ENCODE results near the gene ZNF837. TPM values are rescaled to one million over a fixed set of nuclear protein-coding genes. Genes with fewer than 3 reads are reported as not detected.
A peak's percentile ranks its signal among the peaks of the same experiment; 100 is the strongest.

The ZNF837 gene
- total and polyA plus RNA-seq, 2 of the 13 experiments (the other 11 are each of a cell fraction or from before 2014, with no cell fraction given) = 0.29 to 1.3 TPM

DNA sequence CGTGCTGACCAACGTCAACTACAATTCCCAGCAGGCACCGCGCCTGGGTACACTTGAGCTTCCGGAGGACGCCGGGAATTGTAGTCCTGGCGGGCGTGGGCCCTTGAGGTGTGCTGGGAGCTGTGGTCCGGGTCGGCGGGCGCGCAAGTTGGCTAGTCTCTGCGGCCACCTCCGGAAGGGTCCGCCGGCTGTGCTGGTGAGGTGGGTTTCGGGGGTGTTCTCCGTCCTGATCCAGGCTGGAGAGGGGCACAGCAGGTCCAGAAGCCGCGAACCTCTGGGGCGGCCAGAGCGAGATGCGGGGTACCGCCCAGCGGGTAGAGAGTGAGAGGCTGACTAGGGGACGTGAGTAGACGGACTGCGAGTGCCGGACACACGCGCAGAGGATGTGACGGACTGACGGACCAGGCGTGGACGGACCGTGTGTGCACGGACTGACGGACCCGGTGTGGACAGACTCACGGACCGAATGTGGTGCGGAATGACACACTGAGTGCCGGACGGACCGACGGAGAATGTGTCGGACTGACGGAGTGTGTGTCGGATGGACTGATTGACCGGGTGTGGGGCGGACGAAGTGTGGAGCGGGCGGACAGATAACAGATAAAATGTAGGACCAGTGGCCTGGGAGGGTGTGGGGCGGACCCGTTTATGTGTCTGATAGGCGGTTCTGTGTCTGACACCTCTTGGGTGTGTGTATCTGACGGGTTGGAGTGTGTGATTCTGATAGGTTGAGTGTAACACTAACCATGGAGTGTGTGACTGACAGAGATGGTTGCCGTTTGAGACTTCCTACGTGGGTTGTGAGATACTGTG lies 53.7 kb downstream of the ZNF837 start, which contains the start of gene ZSCAN22 (continued):
- TF ChIP-seq ZNF225 (CRISPR knock-in tag; IDR thresholded peaks at IDR 0.05) = 0 out of 2 replicates have a peak, but pooled peaks have one; percentile 63
- TF ChIP-seq ZNF337 (CRISPR knock-in tag; IDR thresholded peaks at IDR 0.05; ENCODE audit: borderline replicate concordance, low read depth) = peak; percentile 65; the same call in 1 of the 2 replicates
- peak; percentile 61; the same call in 1 of the 2 replicates for TF ChIP-seq ETV5 (CRISPR knock-in tag; IDR thresholded peaks at IDR 0.05; ENCODE audit: borderline replicate concordance)
- peak; percentile 71; the same call in 1 of the 2 replicates for TF ChIP-seq ZNF264 (CRISPR knock-in tag; IDR thresholded peaks at IDR 0.05)
- peak; percentile 60 for TF ChIP-seq ZNF883 (CRISPR knock-in tag; IDR thresholded peaks at IDR 0.05; ENCODE audit: not compliant biosample characterization)
- TF ChIP-seq ZNF616 (CRISPR knock-in tag; IDR thresholded peaks at IDR 0.05; ENCODE audit: low read depth) = no peak; the same call in 1 of the 2 replicates
- TF ChIP-seq, protein P1, sequence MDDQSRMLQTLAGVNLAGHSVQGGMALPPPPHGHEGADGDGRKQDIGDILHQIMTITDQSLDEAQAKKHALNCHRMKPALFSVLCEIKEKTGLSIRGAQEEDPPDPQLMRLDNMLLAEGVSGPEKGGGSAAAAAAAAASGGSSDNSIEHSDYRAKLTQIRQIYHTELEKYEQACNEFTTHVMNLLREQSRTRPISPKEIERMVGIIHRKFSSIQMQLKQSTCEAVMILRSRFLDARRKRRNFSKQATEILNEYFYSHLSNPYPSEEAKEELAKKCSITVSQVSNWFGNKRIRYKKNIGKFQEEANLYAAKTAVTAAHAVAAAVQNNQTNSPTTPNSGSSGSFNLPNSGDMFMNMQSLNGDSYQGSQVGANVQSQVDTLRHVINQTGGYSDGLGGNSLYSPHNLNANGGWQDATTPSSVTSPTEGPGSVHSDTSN (CRISPR knock-in tag; IDR thresholded peaks at IDR 0.05; ENCODE audit: borderline replicate concordance) = no peak
- TF ChIP-seq, protein P2, sequence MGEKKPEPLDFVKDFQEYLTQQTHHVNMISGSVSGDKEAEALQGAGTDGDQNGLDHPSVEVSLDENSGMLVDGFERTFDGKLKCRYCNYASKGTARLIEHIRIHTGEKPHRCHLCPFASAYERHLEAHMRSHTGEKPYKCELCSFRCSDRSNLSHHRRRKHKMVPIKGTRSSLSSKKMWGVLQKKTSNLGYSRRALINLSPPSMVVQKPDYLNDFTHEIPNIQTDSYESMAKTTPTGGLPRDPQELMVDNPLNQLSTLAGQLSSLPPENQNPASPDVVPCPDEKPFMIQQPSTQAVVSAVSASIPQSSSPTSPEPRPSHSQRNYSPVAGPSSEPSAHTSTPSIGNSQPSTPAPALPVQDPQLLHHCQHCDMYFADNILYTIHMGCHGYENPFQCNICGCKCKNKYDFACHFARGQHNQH (CRISPR knock-in tag; IDR thresholded peaks at IDR 0.05) = peak; percentile 57; the same call in 1 of the 2 replicates
- peak; percentile 68; the same call in 1 of the 2 replicates for TF ChIP-seq ZNF12 (CRISPR knock-in tag; IDR thresholded peaks at IDR 0.05)
- no peak for TF ChIP-seq U2AF1 (optimal IDR thresholded peaks at IDR 0.05; ENCODE audit: low read depth, low read length)
- TF ChIP-seq, protein P3, sequence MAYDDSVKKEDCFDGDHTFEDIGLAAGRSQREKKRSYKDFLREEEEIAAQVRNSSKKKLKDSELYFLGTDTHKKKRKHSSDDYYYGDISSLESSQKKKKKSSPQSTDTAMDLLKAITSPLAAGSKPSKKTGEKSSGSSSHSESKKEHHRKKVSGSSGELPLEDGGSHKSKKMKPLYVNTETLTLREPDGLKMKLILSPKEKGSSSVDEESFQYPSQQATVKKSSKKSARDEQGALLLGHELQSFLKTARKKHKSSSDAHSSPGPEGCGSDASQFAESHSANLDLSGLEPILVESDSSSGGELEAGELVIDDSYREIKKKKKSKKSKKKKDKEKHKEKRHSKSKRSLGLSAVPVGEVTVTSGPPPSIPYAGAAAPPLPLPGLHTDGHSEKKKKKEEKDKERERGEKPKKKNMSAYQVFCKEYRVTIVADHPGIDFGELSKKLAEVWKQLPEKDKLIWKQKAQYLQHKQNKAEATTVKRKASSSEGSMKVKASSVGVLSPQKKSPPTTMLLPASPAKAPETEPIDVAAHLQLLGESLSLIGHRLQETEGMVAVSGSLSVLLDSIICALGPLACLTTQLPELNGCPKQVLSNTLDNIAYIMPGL (CRISPR knock-in tag; IDR thresholded peaks at IDR 0.05; ENCODE audit: borderline replicate concordance in 1 of 2, low read depth in 1 of 2) = peak; percentile 80 to 90
- TF ChIP-seq SPEN (CRISPR knock-in tag; IDR thresholded peaks at IDR 0.05; ENCODE audit: low read depth) = peak; percentile 93
- no peak for TF ChIP-seq SYNCRIP (IDR thresholded peaks at IDR 0.05; ENCODE audit: insufficient read depth, low read depth, low read length)
- no peak; the same call in 1 of the 2 replicates for TF ChIP-seq ZNF326 (CRISPR knock-in tag; IDR thresholded peaks at IDR 0.05; ENCODE audit: borderline replicate concordance)
- peak; percentile 59; the same call in 1 of the 2 replicates for TF ChIP-seq FOXJ3 (CRISPR knock-in tag; IDR thresholded peaks at IDR 0.05; ENCODE audit: borderline replicate concordance)
- TF ChIP-seq ZNF224 (CRISPR knock-in tag; IDR thresholded peaks at IDR 0.05) = peak; percentile 73; the same call in 1 of the 2 replicates
- TF ChIP-seq, protein P4, sequence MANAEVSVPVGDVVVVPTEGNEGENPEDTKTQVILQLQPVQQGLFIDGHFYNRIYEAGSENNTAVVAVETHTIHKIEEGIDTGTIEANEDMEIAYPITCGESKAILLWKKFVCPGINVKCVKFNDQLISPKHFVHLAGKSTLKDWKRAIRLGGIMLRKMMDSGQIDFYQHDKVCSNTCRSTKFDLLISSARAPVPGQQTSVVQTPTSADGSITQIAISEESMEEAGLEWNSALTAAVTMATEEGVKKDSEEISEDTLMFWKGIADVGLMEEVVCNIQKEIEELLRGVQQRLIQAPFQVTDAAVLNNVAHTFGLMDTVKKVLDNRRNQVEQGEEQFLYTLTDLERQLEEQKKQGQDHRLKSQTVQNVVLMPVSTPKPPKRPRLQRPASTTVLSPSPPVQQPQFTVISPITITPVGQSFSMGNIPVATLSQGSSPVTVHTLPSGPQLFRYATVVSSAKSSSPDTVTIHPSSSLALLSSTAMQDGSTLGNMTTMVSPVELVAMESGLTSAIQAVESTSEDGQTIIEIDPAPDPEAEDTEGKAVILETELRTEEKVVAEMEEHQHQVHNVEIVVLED (CRISPR knock-in tag; IDR thresholded peaks at IDR 0.05; ENCODE audit: borderline replicate concordance) = peak; percentile 97
- no peak for TF ChIP-seq RORA (CRISPR knock-in tag; IDR thresholded peaks at IDR 0.05)
- TF ChIP-seq ZNF562 (CRISPR knock-in tag; IDR thresholded peaks at IDR 0.05; ENCODE audit: borderline replicate concordance) = 0 out of 2 replicates have a peak, but pooled peaks have one; percentile 50
